Trophoblast cell (in vitro differentiated cells and primary cell): Measurements from ENCODE around the gene PPIL1.

ENCODE experiments used
- DNase-seq, 2 donors: peaks; one replicate each; pipeline ENCODE4 v3.0.0-alpha.2; 2016
- H2AFZ ChIP-seq: 2 replicates; pipeline ENCODE4 v1.6.1; 2013; ENCODE audit warnings: low read length, moderate library complexity, mild to moderate bottlenecking; ENCODE audit not compliant: insufficient read depth, poor library complexity
- H2AK5ac ChIP-seq: 2 replicates; pipeline ENCODE4 v1.6.1; 2013; ENCODE audit warnings: mild to moderate bottlenecking, low read length
- H2BK120ac ChIP-seq: 2 replicates; pipeline ENCODE4 v1.6.1; 2013; ENCODE audit warnings: low read length, mild to moderate bottlenecking, moderate library complexity; ENCODE audit not compliant: insufficient read depth, poor library complexity
- H2BK12ac ChIP-seq: 2 replicates; pipeline ENCODE4 v1.6.1; 2013; ENCODE audit warnings: mild to moderate bottlenecking, low read length, moderate library complexity
- H2BK5ac ChIP-seq: 2 replicates; pipeline ENCODE4 v1.6.1; 2013; ENCODE audit warnings: low read length, low read depth, moderate library complexity, mild to moderate bottlenecking; ENCODE audit not compliant: poor library complexity
- H3K14ac ChIP-seq: 2 replicates; pipeline ENCODE4 v1.6.1; 2013; ENCODE audit warnings: mild to moderate bottlenecking, low read length
- H3K18ac ChIP-seq: 2 replicates; pipeline ENCODE4 v1.6.1; 2013; ENCODE audit warnings: mild to moderate bottlenecking, low read length
- H3K23ac ChIP-seq: 2 replicates; pipeline ENCODE4 v1.6.1; 2013; ENCODE audit warnings: low read length
- H3K27ac ChIP-seq: 2 replicates; pipeline ENCODE4 v1.5.1; 2013; ENCODE audit warnings: low read depth, mild to moderate bottlenecking, inconsistent platforms, low read length, moderate library complexity
- H3K27me3 ChIP-seq: 2 replicates; pipeline ENCODE4 v1.6.1; 2013; ENCODE audit warnings: inconsistent platforms, mild to moderate bottlenecking, low read length, moderate library complexity; ENCODE audit not compliant: insufficient read depth
- H3K36me3 ChIP-seq, 2 experiments: 1 replicate in 1 of 2; 2 replicates in 1 of 2; pipeline ENCODE4 v1.6.1; 2013; ENCODE audit warnings: low read length in 2 of 2, mild to moderate bottlenecking in 2 of 2, moderate library complexity in 1 of 2; ENCODE audit not compliant: insufficient read depth in 2 of 2, control insufficient read depth in 1 of 2
- H3K4ac ChIP-seq: 2 replicates; pipeline ENCODE4 v1.6.1; 2013; ENCODE audit warnings: low read depth, mild to moderate bottlenecking, low read length, moderate library complexity
- H3K4me1 ChIP-seq, 2 experiments: 1 replicate in 1 of 2; 2 replicates in 1 of 2; pipeline ENCODE4 v1.6.1; 2013; ENCODE audit warnings: low read length in 2 of 2, mild to moderate bottlenecking in 2 of 2, moderate library complexity in 1 of 2; ENCODE audit not compliant: insufficient read depth in 2 of 2, control insufficient read depth in 1 of 2
- H3K4me2 ChIP-seq: 2 replicates; pipeline ENCODE4 v1.6.1; 2013; ENCODE audit warnings: inconsistent platforms, mild to moderate bottlenecking, low read length, moderate library complexity
- H3K4me3 ChIP-seq: 2 replicates; pipeline ENCODE4 v1.5.1; 2013; ENCODE audit warnings: mild to moderate bottlenecking, low read depth, low read length, inconsistent platforms
- H3K79me1 ChIP-seq: one replicate; pipeline ENCODE4 v1.6.1; 2013; ENCODE audit warnings: low read length
- H3K79me2 ChIP-seq: 2 replicates; pipeline ENCODE4 v1.6.1; 2013; ENCODE audit warnings: low read length, mild to moderate bottlenecking; ENCODE audit not compliant: control insufficient read depth, insufficient read depth, poor library complexity
- H3K9ac ChIP-seq: 2 replicates; pipeline ENCODE4 v1.6.1; 2013; ENCODE audit warnings: mild to moderate bottlenecking, low read length
- H3K9me3 ChIP-seq: 2 replicates; pipeline ENCODE4 v1.6.1; 2013; ENCODE audit warnings: low read depth, mild to moderate bottlenecking, control low read depth, inconsistent platforms, low read length; ENCODE audit not compliant: insufficient read depth
- H4K12ac ChIP-seq: 2 replicates; pipeline ENCODE4 v1.6.1; 2013; ENCODE audit warnings: low read depth, mild to moderate bottlenecking, low read length, moderate library complexity
- H4K8ac ChIP-seq: 2 replicates; pipeline ENCODE4 v1.6.1; 2013; ENCODE audit warnings: low read depth, mild to moderate bottlenecking, low read length, moderate library complexity
- H4K91ac ChIP-seq: one replicate; pipeline ENCODE4 v1.6.1; 2013; ENCODE audit warnings: low read depth, mild to moderate bottlenecking, low read length, moderate library complexity
- WGBS: extraction: QIAGEN DNeasy Blood & Tissue Kit; methylation state at CpG from one replicate; pipeline ENCODE4 v1.1.7; 2013; ENCODE audit warnings: missing lambda C conversion rate; ENCODE audit not compliant: insufficient read length, insufficient coverage; ENCODE audit errors: extremely low coverage; 5-methylcytosine and 5-hydroxymethylcytosine counted together

Gene PPIL1

DNA sequence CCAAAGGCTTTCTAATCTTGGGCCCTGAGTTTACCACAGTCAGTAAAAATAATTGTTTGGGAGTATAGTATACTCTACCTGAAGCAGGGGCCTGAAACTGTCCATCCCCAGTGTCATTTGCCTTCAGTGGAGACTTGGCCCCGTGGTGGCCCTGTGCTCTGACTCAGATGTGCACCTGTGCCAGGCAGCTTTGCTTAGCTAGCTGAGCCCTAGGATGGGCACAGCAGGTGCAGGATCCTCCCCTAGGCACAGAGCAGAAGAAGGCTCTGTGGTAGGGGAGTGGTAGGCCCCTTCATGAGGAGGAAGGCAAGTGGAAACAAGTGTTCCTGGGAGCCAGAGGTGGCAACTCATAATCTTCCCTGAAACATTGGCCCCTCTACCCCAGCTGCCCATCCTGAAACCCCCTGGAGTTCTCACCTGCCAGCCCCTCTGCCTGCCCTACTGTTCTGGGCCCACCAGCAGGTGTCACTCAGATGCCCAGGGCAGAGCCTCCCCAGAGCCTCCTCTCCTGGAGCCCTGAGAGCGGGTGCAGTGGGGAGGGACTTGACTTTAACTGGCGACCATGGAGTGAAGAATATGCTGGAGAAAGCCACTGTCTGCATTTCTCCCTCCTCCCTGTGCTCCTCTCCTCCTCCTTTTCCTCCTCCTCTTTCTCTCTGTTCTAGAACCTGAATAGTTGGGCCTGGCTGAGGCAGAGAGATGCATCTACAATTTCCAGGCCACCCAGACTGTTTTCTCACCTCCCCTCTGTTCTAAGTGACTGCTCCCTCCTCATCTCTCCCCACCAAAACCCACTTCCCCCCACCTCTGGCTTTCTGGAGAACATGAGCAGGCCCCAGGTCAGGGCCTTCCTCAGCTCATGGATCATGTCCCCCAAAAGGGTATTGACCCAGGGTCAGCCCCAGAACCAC lies 38.2 kb downstream of the PPIL1 start:
- no peaks in the 10 kb centered on the region for H3K79me2 ChIP-seq
- peaks cover 8% of the 10 kb centered on the region for H3K9me3 ChIP-seq
- no peak overlapping the region for H3K9ac ChIP-seq
- H4K91ac ChIP-seq: no peak overlapping the region
- no peak overlapping the region for H3K27ac ChIP-seq
- no peaks in the 10 kb centered on the region for H3K79me1 ChIP-seq
- no peak overlapping the region for H3K14ac ChIP-seq
- no peak overlapping the region for H3K4ac ChIP-seq
- H2BK12ac ChIP-seq: no peak overlapping the region
- no CpG with 5 or more reads among the region's 3 CpGs for WGBS
- no peak overlapping the region for H2BK5ac ChIP-seq
- H3K23ac ChIP-seq: no peak overlapping the region
- H3K36me3 ChIP-seq: no peaks in the 10 kb centered on the region
- H3K4me2 ChIP-seq: no peak overlapping the region
- H4K8ac ChIP-seq: no peak overlapping the region
- peaks cover 35% of the 10 kb centered on the region for H3K27me3 ChIP-seq
- H2BK120ac ChIP-seq: no peak overlapping the region
- no peak overlapping the region for H2AFZ ChIP-seq
- DNase-seq: no peak
- H3K18ac ChIP-seq: no peak overlapping the region
- H4K12ac ChIP-seq: no peak overlapping the region
- H2AK5ac ChIP-seq: no peak overlapping the region
- peaks cover 19 to 20% of the 10 kb centered on the region in 2 experiments for H3K4me1 ChIP-seq
- no peak overlapping the region for H3K4me3 ChIP-seq

DNA sequence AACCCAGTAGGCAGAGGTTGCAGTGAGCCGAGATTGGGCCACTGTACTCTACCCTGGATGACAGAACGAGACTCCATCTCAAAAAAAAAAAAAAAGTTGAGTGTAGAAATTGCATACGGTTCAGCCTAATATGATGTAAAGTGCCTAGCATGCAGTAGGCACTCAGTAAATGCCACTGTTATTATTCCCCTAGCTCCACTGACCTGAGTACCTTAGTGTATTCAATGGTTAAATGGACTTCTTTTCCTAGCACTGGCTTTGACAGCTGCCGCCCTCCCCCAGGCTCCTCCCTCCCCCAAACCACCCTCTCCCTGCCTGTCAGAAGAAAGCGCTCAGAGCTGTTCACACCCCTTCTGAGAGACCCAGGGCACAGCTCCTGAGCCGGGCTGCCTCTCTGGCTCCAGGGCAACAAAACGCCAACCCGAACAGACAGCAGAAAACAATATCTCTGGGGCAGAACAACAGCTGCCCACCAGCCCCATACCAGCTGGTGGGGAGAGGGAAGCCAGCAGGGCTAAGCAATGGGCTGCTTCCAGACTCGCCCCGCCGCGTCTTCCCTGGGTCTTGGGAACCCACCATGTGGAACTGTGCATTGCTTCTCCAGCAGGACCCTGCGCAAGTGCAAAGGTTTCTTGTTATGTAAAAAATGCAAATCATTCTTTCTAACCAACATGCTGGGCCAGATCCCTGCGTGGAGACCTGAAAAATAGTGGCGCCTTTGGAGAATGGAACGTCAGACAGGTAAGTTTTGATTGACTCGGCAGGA lies 39.8 kb downstream of the PPIL1 start:
- H3K9me3 ChIP-seq: peaks cover 3% of the 10 kb centered on the region
- no peak overlapping the region for H3K27ac ChIP-seq
- H4K12ac ChIP-seq: no peak overlapping the region
- H2AK5ac ChIP-seq: no peak overlapping the region
- H2BK5ac ChIP-seq: no peak overlapping the region
- H2BK120ac ChIP-seq: no peak overlapping the region
- no peak overlapping the region for H3K14ac ChIP-seq
- H4K91ac ChIP-seq: no peak overlapping the region
- no peaks in the 10 kb centered on the region for H3K36me3 ChIP-seq
- no peak overlapping the region for H3K4me2 ChIP-seq
- no peak overlapping the region for H3K18ac ChIP-seq
- no peak overlapping the region for H3K9ac ChIP-seq
- H2AFZ ChIP-seq: no peak overlapping the region
- WGBS: no CpG with 5 or more reads among the region's 17 CpGs
- no peaks in the 10 kb centered on the region for H3K79me1 ChIP-seq
- H3K4me3 ChIP-seq: no peak overlapping the region
- no peak overlapping the region for H2BK12ac ChIP-seq
- H4K8ac ChIP-seq: no peak overlapping the region
- H3K4ac ChIP-seq: no peak overlapping the region
- no peak overlapping the region for H3K23ac ChIP-seq
- H3K4me1 ChIP-seq: peaks cover 8 to 9% of the 10 kb centered on the region in 2 experiments
- H3K27me3 ChIP-seq: peaks cover 23% of the 10 kb centered on the region
- DNase-seq: peak; percentile 60 to 75
- H3K79me2 ChIP-seq: no peaks in the 10 kb centered on the region

DNA sequence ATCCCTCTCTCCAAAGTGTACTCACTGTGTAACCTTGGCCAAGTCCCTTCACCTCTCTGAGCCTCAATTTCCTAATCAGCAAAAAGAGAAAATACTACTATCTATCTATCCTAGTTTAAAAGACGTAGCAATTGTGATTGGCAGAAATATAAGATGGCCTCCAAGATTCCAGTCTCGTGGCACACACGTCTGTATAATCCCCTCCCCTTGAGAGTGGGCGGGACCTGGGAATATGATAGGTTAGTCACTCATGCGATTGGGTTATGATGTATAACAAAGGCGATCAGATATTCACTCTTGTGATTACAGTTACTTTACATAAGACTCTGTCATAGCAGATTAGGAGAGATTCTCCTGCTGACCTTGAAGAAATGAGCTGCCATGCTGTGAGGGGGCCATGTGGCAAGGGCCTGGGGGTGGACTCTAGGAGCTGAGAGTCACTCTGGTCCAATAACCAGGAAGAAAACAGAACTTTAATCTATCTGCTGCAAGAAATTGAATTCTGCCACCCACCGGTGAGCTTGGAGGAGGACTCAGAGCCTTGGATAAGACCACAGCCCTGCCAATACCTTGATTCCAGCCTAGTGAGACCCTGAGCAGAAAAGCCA lies 41.3 kb downstream of the PPIL1 start:
- Histone ChIP-seq H4K12ac (no peak overlapping the region), H2BK5ac (no peak overlapping the region), H3K27ac (no peak overlapping the region), H3K79me2 (no peaks in the 10 kb centered on the region), H3K9ac (no peak overlapping the region), H2BK12ac (no peak overlapping the region), H2BK120ac (no peak overlapping the region), H3K9me3 (peaks cover 3% of the 10 kb centered on the region), H4K91ac (no peak overlapping the region), H3K18ac (no peak overlapping the region), H3K4ac (no peak overlapping the region), H3K4me1 (peaks cover 3 to 4% of the 10 kb centered on the region in 2 experiments), H4K8ac (no peak overlapping the region), H2AK5ac (no peak overlapping the region), H3K14ac (no peak overlapping the region), H3K79me1 (no peaks in the 10 kb centered on the region), H3K4me3 (no peak overlapping the region), H3K23ac (no peak overlapping the region), H3K27me3 (peaks cover 10% of the 10 kb centered on the region), H3K36me3 (no peaks in the 10 kb centered on the region), H2AFZ (no peak overlapping the region), H3K4me2 (no peak overlapping the region)
- WGBS: no CpG with 5 or more reads among the region's 7 CpGs
- DNase-seq: no peak

DNA sequence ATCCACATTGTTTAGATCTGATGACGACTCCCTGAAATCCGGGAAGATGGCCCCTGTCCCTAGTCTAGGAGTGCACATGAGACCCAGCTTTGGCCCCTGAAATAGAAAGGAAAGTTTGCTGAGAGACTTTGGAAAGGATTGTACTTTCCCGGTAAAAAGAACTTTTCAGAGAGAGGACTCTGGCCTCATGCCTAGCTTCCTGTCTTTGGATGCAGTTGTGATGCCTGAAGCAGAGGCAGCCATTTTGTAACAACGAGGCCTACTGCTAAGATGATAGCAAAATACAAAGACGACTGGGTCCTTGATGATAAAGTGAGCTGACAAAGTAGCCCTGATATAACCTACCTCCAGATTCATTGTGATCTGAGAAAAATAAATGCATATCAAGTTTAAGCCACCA lies 42.3 kb downstream of the PPIL1 start:
- peaks cover 3% of the 10 kb centered on the region for H3K9me3 ChIP-seq
- no peak overlapping the region for H3K27ac ChIP-seq
- H2AFZ ChIP-seq: no peak overlapping the region
- no peak for DNase-seq
- WGBS: no CpG with 5 or more reads among the region's 5 CpGs
- no peak overlapping the region for H4K12ac ChIP-seq
- H3K27me3 ChIP-seq: no peaks in the 10 kb centered on the region
- H3K79me1 ChIP-seq: peaks cover under 1% of the 10 kb centered on the region
- H4K8ac ChIP-seq: no peak overlapping the region
- H3K4me1 ChIP-seq: peaks cover 9 to 13% of the 10 kb centered on the region in 2 experiments
- H3K36me3 ChIP-seq: no peaks in the 10 kb centered on the region
- H4K91ac ChIP-seq: no peak overlapping the region
- no peak overlapping the region for H2AK5ac ChIP-seq
- H3K79me2 ChIP-seq: no peaks in the 10 kb centered on the region
- H3K4me2 ChIP-seq: no peak overlapping the region
- no peak overlapping the region for H2BK12ac ChIP-seq
- H3K4me3 ChIP-seq: no peak overlapping the region
- no peak overlapping the region for H2BK120ac ChIP-seq
- no peak overlapping the region for H3K23ac ChIP-seq
- no peak overlapping the region for H3K4ac ChIP-seq
- H3K9ac ChIP-seq: no peak overlapping the region
- H3K18ac ChIP-seq: no peak overlapping the region
- no peak overlapping the region for H3K14ac ChIP-seq
- H2BK5ac ChIP-seq: no peak overlapping the region
